Uterus (tissue), 4 donors: ENCODE data around the gene MAPK8IP1. TPM values are rescaled to one million over a fixed set of nuclear protein-coding genes. Genes with fewer than 3 reads are reported as not detected.

Experiments used
- DNase-seq, 2 donors: peaks; one replicate each; pipeline ENCODE4 v3.0.0-alpha.2; 2019 to 2020
- H3K27ac ChIP-seq, 2 donors: fragments of 200-600 bp; sonication (generic); 1 replicate in 1 of 2; 2 replicates in 1 of 2; pipeline ENCODE4 v1.5.1; 2016 to 2018
- H3K27me3 ChIP-seq, 2 donors: fragments of 200-600 bp; sonication (generic); one replicate each; pipeline ENCODE4 v1.5.1; 2018 to 2019; ENCODE audit warnings: control low read depth in 1 of 2
- H3K36me3 ChIP-seq, 2 donors: fragments of 200-600 bp; sonication (generic); one replicate each; pipeline ENCODE4 v1.5.1; 2019; ENCODE audit warnings: control low read depth in 1 of 2
- H3K4me1 ChIP-seq, 2 donors: fragments of 200-600 bp; sonication (generic); one replicate each; pipeline ENCODE4 v1.5.1; 2018 to 2019; ENCODE audit warnings: control low read depth in 1 of 2
- H3K4me3 ChIP-seq, 2 donors: fragments of 200-600 bp; sonication (generic); 1 replicate in 1 of 2; 2 replicates in 1 of 2; pipeline ENCODE4 v1.5.1; 2018 to 2019; ENCODE audit warnings: mild to moderate bottlenecking in 1 of 2
- H3K9me3 ChIP-seq, 2 donors: fragments of 200-600 bp; sonication (generic); one replicate each; pipeline ENCODE4 v1.5.1; 2019; ENCODE audit warnings: control low read depth in 1 of 2
- POLR2A ChIP-seq, 2 donors: fragments of 450-650 bp; IDR thresholded peaks; one replicate each; pipeline ENCODE4 v1.6.1; 2016; ENCODE audit warnings: antibody characterized with exemption in 2 of 2, mild to moderate bottlenecking in 1 of 2, moderate library complexity in 1 of 2
- intact Hi-C: fragments of 100-400 bp; cut with DNase I; formaldehyde crosslinking; loops from one replicate; pipeline ENCODE4 v1.15.1; 2023; ENCODE audit warnings: low total_unique reads
- total RNA-seq, 4 donors: library from RNA; depleted of rRNA in 3 of 4; stranded (reverse); fragments of >200 nt in 3 of 4; gene quantifications; one replicate each; pipeline versions ENCODE4 v1.1.0 to v1.2.4, GENCODE V29; 2014 to 2023
- TF ChIP-seq, protein P1 (sequence below), 4 experiments: fragments of 200-600 bp in 2 of 4; fragments of 450-650 bp in 2 of 4; sonication (generic) in 2 of 4; IDR thresholded peaks; one replicate each; pipeline ENCODE4 v1.5.1; 2016 to 2019; ENCODE audit warnings: antibody characterized with exemption in 4 of 4, mild to moderate bottlenecking in 2 of 4, moderate library complexity in 1 of 4
- donor health status: DM: yes; HTN: yes; CAD: no.

The MAPK8IP1 gene
- total RNA-seq, 4 donors from 2014 or later = 2.1 to 29.9 (median 20.0) TPM

DNA sequence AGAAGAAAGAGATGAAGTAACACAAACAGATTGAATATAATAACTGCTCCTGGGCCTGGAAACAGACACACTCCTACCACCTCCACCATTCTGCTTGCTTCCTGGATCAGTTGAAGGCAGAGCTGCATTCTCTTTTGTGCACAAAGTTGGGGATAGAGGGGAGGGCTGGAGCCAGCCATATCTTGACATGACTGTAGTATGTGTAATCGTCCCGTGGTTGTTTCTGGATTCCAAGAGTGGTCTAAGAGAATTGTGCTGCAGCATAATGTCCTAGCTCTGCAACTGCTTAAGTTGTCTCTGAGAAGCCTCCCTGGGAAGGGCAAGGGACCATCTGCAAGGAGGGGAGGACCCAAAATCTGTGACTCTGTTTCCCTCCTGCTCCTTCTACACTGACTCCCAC, 35.0 kb upstream of the MAPK8IP1 start:
- no peak for TF ChIP-seq POLR2A (IDR thresholded peaks at IDR 0.05)
- TF ChIP-seq, protein P1, sequence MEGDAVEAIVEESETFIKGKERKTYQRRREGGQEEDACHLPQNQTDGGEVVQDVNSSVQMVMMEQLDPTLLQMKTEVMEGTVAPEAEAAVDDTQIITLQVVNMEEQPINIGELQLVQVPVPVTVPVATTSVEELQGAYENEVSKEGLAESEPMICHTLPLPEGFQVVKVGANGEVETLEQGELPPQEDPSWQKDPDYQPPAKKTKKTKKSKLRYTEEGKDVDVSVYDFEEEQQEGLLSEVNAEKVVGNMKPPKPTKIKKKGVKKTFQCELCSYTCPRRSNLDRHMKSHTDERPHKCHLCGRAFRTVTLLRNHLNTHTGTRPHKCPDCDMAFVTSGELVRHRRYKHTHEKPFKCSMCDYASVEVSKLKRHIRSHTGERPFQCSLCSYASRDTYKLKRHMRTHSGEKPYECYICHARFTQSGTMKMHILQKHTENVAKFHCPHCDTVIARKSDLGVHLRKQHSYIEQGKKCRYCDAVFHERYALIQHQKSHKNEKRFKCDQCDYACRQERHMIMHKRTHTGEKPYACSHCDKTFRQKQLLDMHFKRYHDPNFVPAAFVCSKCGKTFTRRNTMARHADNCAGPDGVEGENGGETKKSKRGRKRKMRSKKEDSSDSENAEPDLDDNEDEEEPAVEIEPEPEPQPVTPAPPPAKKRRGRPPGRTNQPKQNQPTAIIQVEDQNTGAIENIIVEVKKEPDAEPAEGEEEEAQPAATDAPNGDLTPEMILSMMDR (IDR thresholded peaks at IDR 0.05) = no peak
- H3K36me3 ChIP-seq = no peaks in the 10 kb centered on the region
- no peak for DNase-seq
- H3K9me3 ChIP-seq = no peaks in the 10 kb centered on the region
- H3K4me1 ChIP-seq = peaks cover 24 to 25% of the 10 kb centered on the region in 2 donors
- intact Hi-C loops = no loop called here
- H3K27me3 ChIP-seq = no peaks in the 10 kb centered on the region
- H3K4me3 ChIP-seq = no peak overlapping the region
- H3K27ac ChIP-seq = no peak overlapping the region

DNA sequence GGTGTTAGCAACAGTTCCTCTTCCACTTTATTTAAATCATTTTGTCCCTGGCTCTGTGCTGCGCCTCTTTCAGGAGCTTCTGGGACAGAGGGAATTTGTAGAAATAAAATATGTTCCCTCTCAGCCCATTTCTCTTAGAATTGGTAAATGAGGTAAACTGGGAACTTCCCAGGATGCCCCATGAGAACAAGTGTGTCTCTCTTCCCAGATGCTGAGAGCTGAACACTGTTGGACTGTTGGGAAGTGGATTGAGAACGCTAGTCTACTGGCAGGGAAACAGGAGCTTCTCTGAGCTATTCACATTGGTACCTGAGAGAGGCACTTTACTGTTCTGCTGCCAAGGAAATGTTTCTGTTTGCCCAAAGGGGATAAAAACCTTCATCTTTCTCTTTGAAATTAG, 34.2 kb upstream of the MAPK8IP1 start:
- H3K9me3 ChIP-seq = no peaks in the 10 kb centered on the region
- intact Hi-C loops = no loop called here
- DNase-seq = no peak
- H3K27ac ChIP-seq = peak overlapping the region; percentile 3 to 9
- no peak for TF ChIP-seq POLR2A (IDR thresholded peaks at IDR 0.05)
- TF ChIP-seq, protein P1 (IDR thresholded peaks at IDR 0.05) = no peak
- no peak overlapping the region for H3K4me3 ChIP-seq
- H3K27me3 ChIP-seq = no peaks in the 10 kb centered on the region
- H3K4me1 ChIP-seq = peaks cover 21 to 33% of the 10 kb centered on the region in 2 donors
- H3K36me3 ChIP-seq = no peaks in the 10 kb centered on the region

DNA sequence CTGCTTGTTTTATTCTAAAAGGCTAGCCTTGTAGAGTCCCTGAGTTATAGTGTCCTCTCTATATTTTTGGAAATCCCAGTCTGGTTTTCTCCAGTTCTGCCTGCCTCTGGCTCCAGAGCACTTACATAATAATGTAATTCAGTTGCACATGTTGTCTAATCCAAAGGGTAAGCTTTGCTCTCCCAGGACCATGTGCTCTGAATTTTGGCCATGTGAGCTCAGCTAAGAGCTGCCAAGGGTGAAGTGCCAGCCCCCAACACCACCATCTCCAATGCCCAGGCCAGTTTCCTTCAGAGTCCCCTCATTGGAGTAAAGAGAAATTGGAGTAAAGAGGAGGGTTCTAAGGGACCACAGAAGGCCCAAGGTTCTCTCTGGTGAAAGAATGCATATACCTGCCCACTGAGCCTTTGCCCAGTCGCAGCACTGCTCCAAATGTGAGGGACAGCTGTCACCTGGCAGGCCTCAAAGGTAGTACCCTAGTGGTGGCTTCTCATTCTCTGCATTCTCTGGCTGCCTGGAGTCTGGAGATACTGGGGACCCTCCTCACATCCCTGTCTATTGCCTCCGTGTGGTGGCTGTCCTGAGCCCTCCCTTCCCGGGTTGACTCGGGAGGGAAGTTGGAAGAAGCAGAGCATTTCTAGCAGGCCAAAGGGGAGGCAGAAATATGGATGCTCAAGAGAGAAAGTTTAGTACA, 33.3 kb upstream of the MAPK8IP1 start:
- TF ChIP-seq, protein P1 (IDR thresholded peaks at IDR 0.05) = no peak
- no peak for TF ChIP-seq POLR2A (IDR thresholded peaks at IDR 0.05)
- no peaks in the 10 kb centered on the region for H3K9me3 ChIP-seq
- peak overlapping the region in 1 of 2 donors; percentile 41 for H3K27ac ChIP-seq
- intact Hi-C loops = no loop called here
- no peak overlapping the region for H3K4me3 ChIP-seq
- H3K27me3 ChIP-seq = no peaks in the 10 kb centered on the region
- peaks cover 18 to 39% of the 10 kb centered on the region in 2 donors for H3K4me1 ChIP-seq
- DNase-seq = no peak
- no peaks in the 10 kb centered on the region for H3K36me3 ChIP-seq

DNA sequence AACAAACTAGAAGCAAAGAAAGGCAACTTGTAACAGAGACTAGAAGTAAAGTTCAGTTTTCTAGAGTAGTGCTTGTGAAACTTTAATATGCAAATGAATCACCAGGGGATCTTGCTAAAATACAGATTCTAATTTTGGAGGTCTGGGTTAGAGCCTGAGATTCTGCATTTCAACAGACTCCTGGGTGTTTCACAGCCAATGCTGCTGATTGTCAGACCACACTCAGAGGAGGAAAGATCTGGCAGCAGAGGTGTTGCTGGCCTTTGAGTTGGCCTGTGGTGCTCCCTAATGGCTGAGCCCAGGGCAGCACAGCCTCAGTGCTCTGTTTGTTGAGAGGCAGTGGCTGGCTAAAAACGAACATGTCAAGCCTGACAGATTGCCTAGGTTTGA, 32.7 kb upstream of the MAPK8IP1 start:
- Histone ChIP-seq H3K27ac (peak overlapping the region in 1 of 2 donors; percentile 41), H3K4me3 (no peak overlapping the region), H3K9me3 (no peaks in the 10 kb centered on the region), H3K36me3 (no peaks in the 10 kb centered on the region), H3K4me1 (peaks cover 24 to 42% of the 10 kb centered on the region in 2 donors), H3K27me3 (no peaks in the 10 kb centered on the region)
- intact Hi-C loops = no loop called here
- no peak for DNase-seq
- TF ChIP-seq POLR2A (IDR thresholded peaks at IDR 0.05) = no peak
- TF ChIP-seq, protein P1 (IDR thresholded peaks at IDR 0.05) = no peak

DNA sequence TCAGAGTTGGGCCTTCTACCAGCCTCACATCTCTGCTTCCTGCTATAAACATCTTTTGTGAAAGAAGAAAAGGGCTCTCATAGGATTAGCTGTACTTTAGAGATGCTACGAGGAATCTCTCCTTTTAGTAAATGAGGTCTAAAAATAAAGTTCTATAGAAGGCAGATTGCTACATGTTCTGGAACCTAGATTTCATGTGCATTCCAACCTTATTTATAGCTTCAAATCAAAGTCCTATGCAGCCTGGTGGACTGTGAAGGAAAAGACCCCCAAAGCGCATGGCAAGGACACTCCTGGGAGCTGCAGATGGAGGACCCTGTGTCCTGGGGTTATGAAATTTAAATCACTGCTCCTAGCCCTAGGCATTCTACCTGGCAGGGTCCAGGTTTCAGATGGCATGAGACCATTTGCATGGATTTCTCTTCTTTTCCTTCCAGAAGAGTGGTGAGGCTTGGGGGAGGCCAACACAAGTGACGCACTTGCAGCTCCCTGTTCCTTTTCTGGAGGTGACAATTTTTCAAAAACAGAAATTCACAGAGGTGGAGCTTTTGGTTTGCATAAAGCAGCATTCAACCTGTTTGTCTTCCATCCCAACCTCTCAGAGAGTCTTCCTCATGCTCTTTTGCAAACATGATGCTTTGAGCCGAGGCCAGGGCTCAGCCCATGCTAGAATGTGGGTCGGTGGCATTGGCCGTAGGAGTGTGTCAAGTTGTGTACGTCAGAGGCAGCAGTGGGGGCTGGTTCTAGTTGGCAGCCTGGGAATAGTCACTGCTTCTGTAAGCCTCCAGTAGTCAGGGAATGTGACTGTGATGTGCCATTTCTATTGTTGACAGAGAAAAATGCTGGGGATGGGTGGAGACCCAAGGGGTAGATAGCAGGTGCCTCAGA, 31.9 kb upstream of the MAPK8IP1 start:
- TF ChIP-seq POLR2A (IDR thresholded peaks at IDR 0.05) = no peak
- TF ChIP-seq, protein P1 (IDR thresholded peaks at IDR 0.05) = no peak
- Histone ChIP-seq H3K4me3 (no peak overlapping the region), H3K27me3 (no peaks in the 10 kb centered on the region), H3K4me1 (peaks cover 32 to 50% of the 10 kb centered on the region in 2 donors), H3K27ac (peak overlapping the region in 1 of 2 donors; percentile 83), H3K36me3 (no peaks in the 10 kb centered on the region), H3K9me3 (no peaks in the 10 kb centered on the region)
- intact Hi-C loops = no loop called here
- no peak for DNase-seq
